Adrenal gland (tissue), 12 donors: ENCODE measurements around the gene FLVCR1. TPM values are rescaled to one million over a fixed set of nuclear protein-coding genes. Genes with fewer than 3 reads are reported as not detected.
"Not testable (repeated sequence)": the region's sequence is repeated elsewhere in the genome, so short reads cannot be mapped to it uniquely, and the experiment has no call there.

ENCODE experiments used
- DNase-seq, 7 donors: peaks; one replicate each; pipeline ENCODE4 v3.0.0-alpha.2; 2019 to 2020
- H3K27ac ChIP-seq, 5 donors: fragments of 200-600 bp; sonication (generic) in 4 of 5; 1 replicate in 3 of 5; 2 replicates in 2 of 5; pipeline versions ENCODE4 v1.5.1 to v1.8.0; 2016 to 2020; ENCODE audit warnings: mild to moderate bottlenecking in 1 of 5
- H3K27me3 ChIP-seq: fragments of 200-600 bp; 2 replicates; pipeline ENCODE4 v1.8.0; 2021
- H3K36me3 ChIP-seq, 2 donors: fragments of 200-600 bp; replicated peaks in 1 of 2; 1 replicate in 1 of 2; 2 replicates in 1 of 2; pipeline versions ENCODE4 v1.5.1 to v1.8.0; 2018 to 2022
- H3K4me1 ChIP-seq, 2 donors: fragments of 200-600 bp; replicated peaks in 1 of 2; 1 replicate in 1 of 2; 2 replicates in 1 of 2; pipeline versions ENCODE4 v1.5.1 to v1.8.0; 2018 to 2021
- H3K4me3 ChIP-seq, 4 donors: fragments of 200-600 bp; sonication (generic) in 3 of 4; one replicate each; pipeline ENCODE4 v1.5.1; 2016 to 2018
- H3K9me3 ChIP-seq, 3 donors: fragments of 200-600 bp; sonication (generic) in 1 of 3; replicated peaks in 1 of 3; 1 replicate in 2 of 3; 2 replicates in 1 of 3; pipeline versions ENCODE4 v1.5.1 to v1.8.0; 2016 to 2021
- CTCF ChIP-seq, 6 experiments: fragments of 450-650 bp in 4 of 6; fragments of 200-600 bp in 2 of 6; sonication (generic) in 1 of 6; IDR thresholded peaks; 1 replicate in 5 of 6; 2 replicates in 1 of 6; pipeline versions ENCODE4 v1.5.1 to v1.8.0; 2016 to 2021; ENCODE audit warnings: antibody characterized with exemption in 6 of 6, mild to moderate bottlenecking in 2 of 6, moderate library complexity in 1 of 6
- POLR2A ChIP-seq, 2 donors: fragments of 450-650 bp; IDR thresholded peaks; one replicate each; pipeline ENCODE4 v1.6.1; 2017; ENCODE audit warnings: antibody characterized with exemption in 2 of 2, mild to moderate bottlenecking in 2 of 2, moderate library complexity in 1 of 2
- WGBS, 4 donors: extraction: QIAGEN DNeasy Blood & Tissue Kit in 2 of 4; methylation state at CpG; one replicate each; pipeline versions ENCODE4 v1.1.5 to v1.1.7; 2013 to 2017; 5-methylcytosine and 5-hydroxymethylcytosine counted together
- intact Hi-C, 2 donors: fragments of 100-400 bp; cut with DNase I; formaldehyde crosslinking; loops; one replicate each; pipeline versions ENCODE4 v1.14.1 to v1.15.0; 2022 to 2023
- polyA plus RNA-seq, 3 donors: library from polyadenylated mRNA; stranded (reverse); fragments of 200-250 nt in 2 of 3; fragments of 350-450 nt in 1 of 3; fragmentation: Illumina TruSeq in 1 of 3; extraction: RNeasy Lipid Tissue Mini Kit (QIAGEN cat#74804) in 1 of 3; gene quantifications; one replicate each; pipeline ENCODE4 v1.2.3, GENCODE V29; 2013 to 2014
- total RNA-seq, 9 donors: library from RNA; depleted of rRNA in 4 of 9; stranded (reverse); fragments of >200 nt in 4 of 9; fragments of 120-200 nt in 1 of 9; fragmentation: NEBNext Ultra II Directional in 1 of 9; extraction: Animal tissue kit (Norgen Biotek cat#: 25700) in 1 of 9; gene quantifications; one replicate each; pipeline versions ENCODE4 v1.1.0 to v1.2.4, GENCODE V29; 2013 to 2023
- donor health status: healthy with polysubstance abuse.
- donor health status: Bipolar disorder and iron deficiency.
- donor health status: DM: yes; HTN: yes; CAD: no.
- donor health status: DM: no; HTN: no; CAD: no.
- donor health status: DM: no; HTN: no; CAD: no.
- donor health status: DM: yes; HTN: yes; CAD: no.

The FLVCR1 gene
- total and polyA plus RNA-seq, 12 donors = 1.7 to 34.2 (median 4.9) TPM

GRCh38 chr1:212901290-212901689, 43.2 kb downstream of the FLVCR1 start:
- WGBS, 4 donors = 92 to 100% (median 98%) methylated on average over 2 of the region's 2 CpGs

GRCh38 chr1:212902054-212902453, 44.0 kb downstream of the FLVCR1 start:
- H3K4me1 ChIP-seq = no peaks in the 10 kb centered on the region
- no peak overlapping the region for H3K4me3 ChIP-seq
- TF ChIP-seq CTCF (IDR thresholded peaks at IDR 0.05) = no peak
- TF ChIP-seq POLR2A (IDR thresholded peaks at IDR 0.05) = no peak
- no peak for DNase-seq
- intact Hi-C loops = no loop called here
- peaks cover 0 to 7% of the 10 kb centered on the region in 2 donors for H3K36me3 ChIP-seq
- no peaks in the 10 kb centered on the region for H3K27me3 ChIP-seq
- 95 to 99% (median 96%) methylated on average over 3 of the region's 3 CpGs for WGBS, 4 donors
- no peak overlapping the region for H3K27ac ChIP-seq
- peaks cover 0 to 14% (median 6%) of the 10 kb centered on the region in 3 donors for H3K9me3 ChIP-seq

More at GRCh38 chr1:212901290-212901689, 43.2 kb downstream of the FLVCR1 start:
- H3K9me3 ChIP-seq = peaks cover 0 to 14% (median 6%) of the 10 kb centered on the region in 3 donors
- peaks cover 0 to 9% of the 10 kb centered on the region in 2 donors for H3K36me3 ChIP-seq
- intact Hi-C loops = no loop called here
- no peak overlapping the region for H3K4me3 ChIP-seq
- H3K27me3 ChIP-seq = no peaks in the 10 kb centered on the region
- DNase-seq = no peak
- H3K27ac ChIP-seq = no peak overlapping the region
- TF ChIP-seq POLR2A (IDR thresholded peaks at IDR 0.05) = no peak
- no peak for TF ChIP-seq CTCF (IDR thresholded peaks at IDR 0.05)
- no peaks in the 10 kb centered on the region for H3K4me1 ChIP-seq

GRCh38 chr1:212903664-212904063, 45.6 kb downstream of the FLVCR1 start:
- Histone ChIP-seq H3K9me3 (peaks cover 0 to 14% (median 6%) of the 10 kb centered on the region in 3 donors), H3K27me3 (no peaks in the 10 kb centered on the region), H3K4me3 (no peak overlapping the region), H3K4me1 (no peaks in the 10 kb centered on the region), H3K36me3 (no peaks in the 10 kb centered on the region), H3K27ac (no peak overlapping the region)
- intact Hi-C loops = no loop called here
- TF ChIP-seq POLR2A (IDR thresholded peaks at IDR 0.05) = no peak
- no peak for TF ChIP-seq CTCF (IDR thresholded peaks at IDR 0.05)
- DNase-seq = no peak
- WGBS, 4 donors = 85 to 95% (median 90%) methylated on average over 1 of the region's 1 CpG

- H3K4me1 ChIP-seq, H3K36me3 ChIP-seq, H3K4me3 ChIP-seq, H3K27ac ChIP-seq, intact Hi-C loops, H3K9me3 ChIP-seq, H3K27me3 ChIP-seq, DNase-seq: not testable (repeated sequence)
- WGBS, 4 donors = 74 to 84% (median 78%) methylated on average over 12 of the region's 12 CpGs
Measured at GRCh38 chr1:212908071-212908470, 50.0 kb downstream of the FLVCR1 start.

GRCh38 chr1:212908971-212909370, 50.9 kb downstream of the FLVCR1 start:
- Histone ChIP-seq H3K27ac (no peak overlapping the region), H3K36me3 (no peaks in the 10 kb centered on the region), H3K27me3 (no peaks in the 10 kb centered on the region), H3K9me3 (no peaks in the 10 kb centered on the region), H3K4me3 (no peak overlapping the region), H3K4me1 (no peaks in the 10 kb centered on the region)
- TF ChIP-seq POLR2A (IDR thresholded peaks at IDR 0.05) (no peak), CTCF (IDR thresholded peaks at IDR 0.05) (no peak)
- whole genome bisulfite sequencing, 4 donors = 74 to 91% (median 85%) methylated on average over 2 to 3 of the region's 3 CpGs
- intact Hi-C loops = no loop called here
- no peak for DNase-seq
